HL-60 (cell line): Measurements from ENCODE around the gene SNAP23.

Experiments used
- DNase-seq, 2 experiments: peaks; one replicate each; pipeline ENCODE4 v3.0.0-alpha.2; 2010 to 2020; ENCODE audit warnings: low read depth in 1 of 2, low spot score in 1 of 2
- H3K27ac ChIP-seq: fragments of 250-450 bp; sonication (Bioruptor Pico); replicated peaks from 2 replicates; pipeline ENCODE4 v1.5.1; 2020; ENCODE audit warnings: mild to moderate bottlenecking, moderate library complexity
- H3K27me3 ChIP-seq: fragments of 250-450 bp; sonication (Bioruptor Pico); 2 replicates; pipeline ENCODE4 v1.5.1; 2021; ENCODE audit warnings: mild to moderate bottlenecking, moderate library complexity; ENCODE audit not compliant: insufficient read depth, poor library complexity, severe bottlenecking
- H3K4me3 ChIP-seq: replicated peaks from 2 replicates; pipeline ENCODE4 v1.5.1; 2011; ENCODE audit warnings: mild to moderate bottlenecking, control low read depth, low read length; ENCODE audit not compliant: insufficient read depth
- GABPA ChIP-seq: IDR thresholded peaks from 2 replicates; pipeline ENCODE4 v1.6.1; 2012; ENCODE audit warnings: low read depth
- POLR2AphosphoS5 ChIP-seq: IDR thresholded peaks from 2 replicates; pipeline ENCODE4 v1.6.1; 2012; ENCODE audit warnings: low read depth
- SPI1 ChIP-seq: IDR thresholded peaks from 2 replicates; pipeline ENCODE4 v1.6.1; 2012; ENCODE audit warnings: low read depth, mild to moderate bottlenecking, borderline replicate concordance
- TF ChIP-seq, protein P1 (sequence below): IDR thresholded peaks from 2 replicates; pipeline ENCODE4 v1.6.1; 2012; ENCODE audit warnings: low read depth; ENCODE audit not compliant: insufficient replicate concordance
- TF ChIP-seq, protein P2 (sequence below): IDR thresholded peaks from one replicate; pipeline ENCODE4 v1.5.1; 2011; ENCODE audit warnings: low read length, control low read depth, inconsistent platforms; ENCODE audit not compliant: insufficient read depth

SNAP23 gene

GRCh38 chr15:42533246-42533645 lies 37.8 kb downstream of the SNAP23 start:
- H3K4me3 ChIP-seq = no peak overlapping the region

DNA sequence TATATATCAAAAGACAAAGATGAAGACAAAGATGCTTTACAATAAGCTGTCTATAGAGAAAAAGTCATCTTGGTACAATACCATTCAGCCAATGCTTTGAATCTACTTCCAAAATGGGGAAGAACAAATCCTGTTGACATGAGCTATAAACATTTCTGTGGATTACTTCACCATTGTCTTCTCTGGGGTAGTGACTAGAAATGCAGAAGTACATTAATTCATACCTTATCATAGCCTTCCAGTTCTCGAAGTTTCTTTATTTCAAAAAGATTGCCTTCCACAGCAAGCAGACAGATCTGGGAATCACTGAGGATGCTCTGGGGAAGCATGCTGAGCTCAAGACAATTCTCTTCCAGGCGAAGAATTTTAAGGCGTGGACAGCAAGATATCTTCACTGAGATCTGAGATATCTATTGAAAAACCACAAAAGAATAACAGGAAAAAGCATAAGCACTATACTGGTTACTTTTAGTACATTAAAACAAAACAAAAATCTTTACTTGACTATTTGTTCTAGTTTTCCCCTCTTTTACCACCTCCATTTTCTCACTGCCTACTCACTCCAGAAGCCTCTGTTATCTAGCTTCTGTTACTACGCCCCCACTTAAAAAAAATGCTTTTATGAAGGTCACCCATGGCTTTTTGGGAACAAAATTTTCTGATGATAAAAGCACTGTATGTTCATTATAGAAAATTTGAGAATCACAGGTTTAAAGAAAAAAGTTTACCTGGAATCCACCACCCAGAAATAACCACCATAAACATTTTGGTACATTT lies 49.6 kb downstream of the SNAP23 start:
- Histone ChIP-seq H3K27me3 (no peaks in the 10 kb centered on the region), H3K4me3 (no peak overlapping the region), H3K27ac (peak overlapping the region; percentile 46)
- DNase-seq = peak in 1 of 2 experiments; percentile 33
- TF ChIP-seq SPI1 (peak; percentile 47; the same call in 1 of the 2 replicates), GABPA (no peak), POLR2AphosphoS5 (no peak)
- TF ChIP-seq, protein P1, sequence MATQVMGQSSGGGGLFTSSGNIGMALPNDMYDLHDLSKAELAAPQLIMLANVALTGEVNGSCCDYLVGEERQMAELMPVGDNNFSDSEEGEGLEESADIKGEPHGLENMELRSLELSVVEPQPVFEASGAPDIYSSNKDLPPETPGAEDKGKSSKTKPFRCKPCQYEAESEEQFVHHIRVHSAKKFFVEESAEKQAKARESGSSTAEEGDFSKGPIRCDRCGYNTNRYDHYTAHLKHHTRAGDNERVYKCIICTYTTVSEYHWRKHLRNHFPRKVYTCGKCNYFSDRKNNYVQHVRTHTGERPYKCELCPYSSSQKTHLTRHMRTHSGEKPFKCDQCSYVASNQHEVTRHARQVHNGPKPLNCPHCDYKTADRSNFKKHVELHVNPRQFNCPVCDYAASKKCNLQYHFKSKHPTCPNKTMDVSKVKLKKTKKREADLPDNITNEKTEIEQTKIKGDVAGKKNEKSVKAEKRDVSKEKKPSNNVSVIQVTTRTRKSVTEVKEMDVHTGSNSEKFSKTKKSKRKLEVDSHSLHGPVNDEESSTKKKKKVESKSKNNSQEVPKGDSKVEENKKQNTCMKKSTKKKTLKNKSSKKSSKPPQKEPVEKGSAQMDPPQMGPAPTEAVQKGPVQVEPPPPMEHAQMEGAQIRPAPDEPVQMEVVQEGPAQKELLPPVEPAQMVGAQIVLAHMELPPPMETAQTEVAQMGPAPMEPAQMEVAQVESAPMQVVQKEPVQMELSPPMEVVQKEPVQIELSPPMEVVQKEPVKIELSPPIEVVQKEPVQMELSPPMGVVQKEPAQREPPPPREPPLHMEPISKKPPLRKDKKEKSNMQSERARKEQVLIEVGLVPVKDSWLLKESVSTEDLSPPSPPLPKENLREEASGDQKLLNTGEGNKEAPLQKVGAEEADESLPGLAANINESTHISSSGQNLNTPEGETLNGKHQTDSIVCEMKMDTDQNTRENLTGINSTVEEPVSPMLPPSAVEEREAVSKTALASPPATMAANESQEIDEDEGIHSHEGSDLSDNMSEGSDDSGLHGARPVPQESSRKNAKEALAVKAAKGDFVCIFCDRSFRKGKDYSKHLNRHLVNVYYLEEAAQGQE = no peak

More at GRCh38 chr15:42533246-42533645, 37.8 kb downstream of the SNAP23 start:
- no peak for DNase-seq
- Histone ChIP-seq H3K27ac (no peak overlapping the region), H3K27me3 (no peaks in the 10 kb centered on the region)
- no peak for TF ChIP-seq GABPA
- TF ChIP-seq SPI1 = no peak
- no peak for TF ChIP-seq POLR2AphosphoS5
- TF ChIP-seq, protein P1 = no peak
- TF ChIP-seq, protein P2, sequence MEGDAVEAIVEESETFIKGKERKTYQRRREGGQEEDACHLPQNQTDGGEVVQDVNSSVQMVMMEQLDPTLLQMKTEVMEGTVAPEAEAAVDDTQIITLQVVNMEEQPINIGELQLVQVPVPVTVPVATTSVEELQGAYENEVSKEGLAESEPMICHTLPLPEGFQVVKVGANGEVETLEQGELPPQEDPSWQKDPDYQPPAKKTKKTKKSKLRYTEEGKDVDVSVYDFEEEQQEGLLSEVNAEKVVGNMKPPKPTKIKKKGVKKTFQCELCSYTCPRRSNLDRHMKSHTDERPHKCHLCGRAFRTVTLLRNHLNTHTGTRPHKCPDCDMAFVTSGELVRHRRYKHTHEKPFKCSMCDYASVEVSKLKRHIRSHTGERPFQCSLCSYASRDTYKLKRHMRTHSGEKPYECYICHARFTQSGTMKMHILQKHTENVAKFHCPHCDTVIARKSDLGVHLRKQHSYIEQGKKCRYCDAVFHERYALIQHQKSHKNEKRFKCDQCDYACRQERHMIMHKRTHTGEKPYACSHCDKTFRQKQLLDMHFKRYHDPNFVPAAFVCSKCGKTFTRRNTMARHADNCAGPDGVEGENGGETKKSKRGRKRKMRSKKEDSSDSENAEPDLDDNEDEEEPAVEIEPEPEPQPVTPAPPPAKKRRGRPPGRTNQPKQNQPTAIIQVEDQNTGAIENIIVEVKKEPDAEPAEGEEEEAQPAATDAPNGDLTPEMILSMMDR = no peak

- no peak for DNase-seq
- Histone ChIP-seq H3K27me3 (no peaks in the 10 kb centered on the region), H3K27ac (peak overlapping the region; percentile 90), H3K4me3 (peak overlapping the region; percentile 93)
- TF ChIP-seq, protein P2 = no peak
- 0 out of 2 replicates have a peak, but pooled peaks have one; percentile 7 for TF ChIP-seq GABPA
Observed at GRCh38 chr15:42547918-42548248, 52.4 kb downstream of the SNAP23 start.

- H3K27ac ChIP-seq = peak within 1 kb of the TSS; percentile 90
- H3K4me3 ChIP-seq = peak within 1 kb of the TSS; percentile 93
- TF ChIP-seq POLR2AphosphoS5 = peak; percentile 59; the same call in 1 of the 2 replicates
- TF ChIP-seq, protein P1 = no peak
- TF ChIP-seq, protein P2 = no peak
- H3K27me3 ChIP-seq = no peaks in the 10 kb centered on the region
- DNase-seq = peak; percentile 81 to 88
Observed at GRCh38 chr15:42548249-42549031, 53.0 kb downstream of the SNAP23 start, which contains the start of the genes HAUS2 and LRRC57. Gene HAUS2 (plus strand): TSS chr15:42548838. CDS start chr15:42548873, 35 bp downstream. Gene LRRC57 (minus strand): TSS chr15:42548793. CDS start chr15:42548434, 359 bp downstream.
